HepG2 (cell line): ENCODE data around the gene ZNF608. TPM values are rescaled to one million over a fixed set of nuclear protein-coding genes. Genes with fewer than 3 reads are reported as not detected.

ENCODE experiments used
- ATAC-seq: fragments of 200-7000 bp; cut with Tn5 transposase; 3 replicates; pipeline ENCODE4 v1.9.1; 2020; ENCODE audit warnings: mild to moderate bottlenecking, moderate library complexity
- BruUV-seq: library from RNA; stranded (reverse); fragments of 400-500 nt; replicated peaks from 2 replicates; lab custom pipeline; 2021; lab: Mats Ljungman, UMichigan
- CTCF ChIA-PET: fragments of 300-600 bp; formaldehyde crosslinking; extraction: SDS; loops from one replicate; lab custom pipeline; 2021; ENCODE audit warnings: low total read pairs, inconsistent platforms, low intra/inter-chr PET ratio; lab: Yijun Ruan, JAX
- POLR2A ChIA-PET: fragments of 350-600 bp; sonication (Branson Sonifier 250); formaldehyde crosslinking; loops from one replicate; lab custom pipeline; 2020; ENCODE audit warnings: antibody characterized with exemption, inconsistent platforms; lab: Yijun Ruan, JAX
- DNase-seq: peaks from one replicate; pipeline ENCODE4 v3.0.0-alpha.2; 2015; ENCODE audit warnings: low spot score
- FAIRE-seq: peaks from 3 replicates; lab custom pipeline; 2011; peaks lifted over from hg19 to GRCh38; lab: Jason Lieb, UNC
- H2AFZ ChIP-seq: one replicate; pipeline ENCODE4 v1.6.1; 2011; ENCODE audit warnings: low read length, inconsistent platforms
- H3K27ac ChIP-seq: fragments of 300-600 bp; 3 replicates; pipeline ENCODE4 v1.8.0; 2011; ENCODE audit warnings: mixed run types, mild to moderate bottlenecking, mixed read lengths, low read length, inconsistent platforms; ENCODE audit not compliant: insufficient read depth; ENCODE audit errors: extremely low read length
- H3K27me3 ChIP-seq, 2 experiments: fragments of 200-600 bp in 1 of 2; 2 replicates in 1 of 2; 3 replicates in 1 of 2; pipeline versions ENCODE4 v1.6.0 to v1.8.0; 2011; ENCODE audit warnings: low read length in 2 of 2, mild to moderate bottlenecking in 2 of 2, moderate library complexity in 2 of 2, inconsistent platforms in 1 of 2; ENCODE audit not compliant: insufficient read depth in 2 of 2, control insufficient read depth in 1 of 2
- H3K36me3 ChIP-seq, 2 experiments: fragments of 200-600 bp in 1 of 2; replicated peaks in 1 of 2; 2 replicates in 1 of 2; 3 replicates in 1 of 2; pipeline versions ENCODE4 v1.5.1 to v1.8.0; 2011; ENCODE audit warnings: low read length in 2 of 2, inconsistent platforms in 1 of 2; ENCODE audit not compliant: insufficient read depth in 2 of 2, control insufficient read depth in 1 of 2
- H3K4me1 ChIP-seq: 2 replicates; pipeline ENCODE4 v1.5.1; 2012; ENCODE audit warnings: low read length, inconsistent platforms; ENCODE audit not compliant: insufficient read depth
- H3K4me2 ChIP-seq: 2 replicates; pipeline ENCODE4 v1.6.0; 2011; ENCODE audit warnings: low read depth, low read length, inconsistent platforms
- H3K4me3 ChIP-seq, 3 experiments: fragments of 200-600 bp in 1 of 3; sonication (generic), shearing (Covaris generic) in 1 of 3; replicated peaks in 1 of 3; 2 replicates each; pipeline ENCODE4 v1.5.1; 2011 to 2016; ENCODE audit warnings: low read length in 3 of 3, inconsistent platforms in 2 of 3, low read depth in 2 of 3, mild to moderate bottlenecking in 2 of 3, control low read depth in 1 of 3, mixed read lengths in 1 of 3; ENCODE audit not compliant: insufficient read depth in 1 of 3
- H3K79me2 ChIP-seq: one replicate; pipeline ENCODE4 v1.6.1; 2011; ENCODE audit warnings: low read length, inconsistent platforms; ENCODE audit not compliant: insufficient read depth
- H3K9ac ChIP-seq: 2 replicates; pipeline ENCODE4 v1.6.0; 2011; ENCODE audit warnings: mild to moderate bottlenecking, low read depth, low read length, inconsistent platforms; ENCODE audit not compliant: insufficient read depth
- H3K9me3 ChIP-seq: 2 replicates; pipeline ENCODE4 v1.5.1; 2012; ENCODE audit warnings: mild to moderate bottlenecking, low read length
- H4K20me1 ChIP-seq: 2 replicates; pipeline ENCODE4 v1.6.0; 2011; ENCODE audit warnings: inconsistent platforms, mild to moderate bottlenecking, low read length, moderate library complexity; ENCODE audit not compliant: insufficient read depth
- CSRNP1 ChIP-seq: sonication (generic); formaldehyde crosslinking; IDR thresholded peaks from 2 replicates; pipeline ENCODE4 v1.8.1; 2023; ENCODE audit warnings: mild to moderate bottlenecking, missing genetic modification reagents
- DR1 ChIP-seq: sonication (generic); formaldehyde crosslinking; IDR thresholded peaks from 2 replicates; pipeline ENCODE4 v1.8.0; 2021; ENCODE audit warnings: mild to moderate bottlenecking, missing genetic modification reagents, inconsistent platforms
- HDAC2 ChIP-seq: sonication (generic); formaldehyde crosslinking; IDR thresholded peaks from 2 replicates; pipeline ENCODE4 v1.4.0; 2020; ENCODE audit warnings: missing genetic modification reagents
- IRF2 ChIP-seq: IDR thresholded peaks from 2 replicates; pipeline ENCODE4 v1.6.1; 2018; ENCODE audit warnings: missing genetic modification reagents, missing compliant biosample characterization
- KDM4B ChIP-seq: sonication (generic); formaldehyde crosslinking; IDR thresholded peaks from 2 replicates; pipeline ENCODE4 v1.4.0; 2020; ENCODE audit warnings: missing genetic modification reagents
- NFATC3 ChIP-seq: sonication (generic); formaldehyde crosslinking; IDR thresholded peaks from 2 replicates; pipeline ENCODE4 v1.5.1; 2020; ENCODE audit warnings: mild to moderate bottlenecking, missing genetic modification reagents
- NR0B2 ChIP-seq: sonication (generic); formaldehyde crosslinking; IDR thresholded peaks from 2 replicates; pipeline ENCODE4 v1.4.0; 2020; ENCODE audit warnings: mild to moderate bottlenecking, missing genetic modification reagents
- SIN3A ChIP-seq: IDR thresholded peaks from 2 replicates; pipeline ENCODE4 v1.6.1; 2011; ENCODE audit warnings: low read depth, mild to moderate bottlenecking, control low read depth, low read length, borderline replicate concordance
- SPEN ChIP-seq: sonication (generic); formaldehyde crosslinking; IDR thresholded peaks from 2 replicates; pipeline ENCODE4 v1.5.1; 2020; ENCODE audit warnings: low read depth, mild to moderate bottlenecking, missing genetic modification reagents
- U2AF1 ChIP-seq: fragments of 200-400 bp; formaldehyde crosslinking; optimal IDR thresholded peaks from 2 replicates; pipeline ENCODE3; 2017; ENCODE audit warnings: mild to moderate bottlenecking, low read depth, low read length
- XBP1 ChIP-seq: sonication (generic); formaldehyde crosslinking; IDR thresholded peaks from 2 replicates; pipeline ENCODE4 v1.5.0; 2020; ENCODE audit warnings: missing genetic modification reagents
- ZBTB43 ChIP-seq: sonication (generic); formaldehyde crosslinking; conservative IDR thresholded peaks from 2 replicates; pipeline ENCODE4 v1.4.0; 2020; ENCODE audit warnings: missing genetic modification reagents
- ZNF160 ChIP-seq: sonication (generic); formaldehyde crosslinking; IDR thresholded peaks from 2 replicates; pipeline ENCODE4 v1.8.0; 2022; ENCODE audit warnings: mild to moderate bottlenecking, inconsistent platforms, missing genetic modification reagents
- ZNF225 ChIP-seq: sonication (generic); formaldehyde crosslinking; IDR thresholded peaks from 2 replicates; pipeline ENCODE4 v1.4.0; 2020; ENCODE audit warnings: mild to moderate bottlenecking, missing genetic modification reagents
- ZNF235 ChIP-seq: sonication (generic); formaldehyde crosslinking; IDR thresholded peaks from 2 replicates; pipeline ENCODE4 v1.8.1; 2023; ENCODE audit warnings: mild to moderate bottlenecking, missing genetic modification reagents, borderline replicate concordance
- ZNF343 ChIP-seq: sonication (generic); formaldehyde crosslinking; IDR thresholded peaks from 2 replicates; pipeline ENCODE4 v1.4.0; 2020; ENCODE audit warnings: mild to moderate bottlenecking, missing genetic modification reagents
- ZNF350 ChIP-seq: sonication (generic); formaldehyde crosslinking; IDR thresholded peaks from 2 replicates; pipeline ENCODE4 v1.4.0; 2020; ENCODE audit warnings: mild to moderate bottlenecking, low read depth, missing genetic modification reagents, borderline replicate concordance
- ZNF484 ChIP-seq: sonication (generic); formaldehyde crosslinking; IDR thresholded peaks from 2 replicates; pipeline ENCODE4 v1.5.1; 2020; ENCODE audit warnings: mild to moderate bottlenecking, low read depth, missing genetic modification reagents, borderline replicate concordance
- ZNF552 ChIP-seq: sonication (generic); formaldehyde crosslinking; IDR thresholded peaks from 2 replicates; pipeline ENCODE4 v1.9.0; 2022; ENCODE audit warnings: missing genetic modification reagents, mild to moderate bottlenecking, borderline replicate concordance
- ZNF878 ChIP-seq: sonication (generic); formaldehyde crosslinking; IDR thresholded peaks from 2 replicates; pipeline ENCODE4 v1.8.1; 2023; ENCODE audit warnings: mild to moderate bottlenecking, missing genetic modification reagents, moderate library complexity
- WGBS: methylation state at CpG from one replicate; pipeline ENCODE4 v1.1.6; 2017; ENCODE audit warnings: low lambda C conversion rate; 5-methylcytosine and 5-hydroxymethylcytosine counted together
- in situ Hi-C: cut with HindIII; loops from 2 replicates; pipeline ENCODE4 v1.10.0; 2017; ENCODE audit warnings: low pct_unique_long_range_greater_than_20kb; ENCODE audit not compliant: extremely low pct_ligation_motif_present
- intact Hi-C: fragments of 100-400 bp; cut with micrococcal nuclease; formaldehyde crosslinking; loops from one replicate; pipeline ENCODE4 v1.10.0; 2022; ENCODE audit not compliant: unreplicated experiment
- polyA plus RNA-seq, 8 experiments: library from polyadenylated mRNA; depleted of rRNA in 3 of 8; stranded (reverse) in 7 of 8; unstranded in 1 of 8; fragments of >200 nt; fragmentation: Illumina TruSeq in 4 of 8; extraction: Trizol in 4 of 8; gene quantifications; 2 replicates each; pipeline versions ENCODE4 v1.2.1 to v1.2.3, GENCODE V29; 2011 to 2016; ENCODE audit warnings: low read depth in 4 of 8, missing spikeins in 1 of 8, mixed read lengths in 1 of 8; ENCODE audit not compliant: insufficient read depth in 1 of 8
- total RNA-seq, 5 experiments: library from RNA; depleted of rRNA; stranded (reverse); fragments of >200 nt; fragmentation: Illumina TruSeq; extraction: Trizol; gene quantifications; 2 replicates each; pipeline ENCODE4 v1.2.3, GENCODE V29; 2016; ENCODE audit warnings: low read depth in 1 of 5

The ZNF608 gene
- total and polyA plus RNA-seq, 2 of the 13 experiments (the other 11 are each of a cell fraction or from before 2014, with no cell fraction given): 0.66 to 0.91 TPM

- no peaks in the 10 kb centered on the region for H3K79me2 ChIP-seq
- no peak overlapping the region for H3K4me2 ChIP-seq
- peaks cover 22% of the 10 kb centered on the region for H3K4me1 ChIP-seq
- H3K9me3 ChIP-seq: no peaks in the 10 kb centered on the region
- H3K27ac ChIP-seq: no peak overlapping the region
- ChIA-PET POLR2A (interaction anchor here (1.0 kb wide), 1 partner anchor 36 kb away, joined by 4 read pairs; no protein-coding TSS in a partner anchor), CTCF (no interaction called here)
- in situ Hi-C loops: no loop called here
- DNase-seq: no peak
- no TSS peak for BruUV-seq
- intact Hi-C loops: no loop called here
- H3K36me3 ChIP-seq: no peaks in the 10 kb centered on the region
- no peak overlapping the region for H3K9ac ChIP-seq
- no peak for ATAC-seq
- FAIRE-seq: no peak
- TF ChIP-seq ZNF235 (CRISPR knock-in tag) (no peak), ZNF343 (CRISPR knock-in tag) (no peak), DR1 (CRISPR knock-in tag) (no peak), ZNF484 (CRISPR knock-in tag) (no peak), SIN3A (no peak), KDM4B (no peak), NFATC3 (CRISPR knock-in tag) (no peak), ZBTB43 (CRISPR knock-in tag) (no peak), ZNF878 (CRISPR knock-in tag) (no peak), HDAC2 (no peak), XBP1 (CRISPR knock-in tag) (no peak), NR0B2 (no peak), ZNF160 (no peak), SPEN (CRISPR knock-in tag) (no peak), CSRNP1 (CRISPR knock-in tag) (no peak), U2AF1 (no peak), ZNF350 (no peak), ZNF225 (CRISPR knock-in tag) (no peak), IRF2 (CRISPR knock-in tag) (no peak), ZNF552 (no peak)
- H3K27me3 ChIP-seq: no peaks in the 10 kb centered on the region
- 43% methylated on average over 2 of the region's 2 CpGs for WGBS
- H4K20me1 ChIP-seq: no peaks in the 10 kb centered on the region
- H3K4me3 ChIP-seq: no peak overlapping the region
- H2AFZ ChIP-seq: no peak overlapping the region
Observed at GRCh38 chr5:124712731-124713305, 33.6 kb downstream of the ZNF608 start.
